IMR-90 (cell line): ENCODE measurements around the gene RPL10A. TPM values are rescaled to one million over a fixed set of nuclear protein-coding genes. Genes with fewer than 3 reads are reported as not detected.
A peak's percentile ranks its signal among the peaks of the same experiment; 100 is the strongest.

Source experiments
- ATAC-seq: fragments of 200-7000 bp; cut with Tn5 transposase; 2 replicates; pipeline ENCODE4 v1.9.1; 2020; ENCODE audit warnings: low read depth, mild to moderate bottlenecking, moderate library complexity
- BruUV-seq: library from RNA; stranded (reverse); fragments of 400-500 nt; replicated peaks from 2 replicates; lab custom pipeline; 2021; lab: Mats Ljungman, UMichigan
- CTCF ChIA-PET: fragments of 300-600 bp; formaldehyde crosslinking; extraction: SDS; loops from one replicate; lab custom pipeline; 2021; ENCODE audit warnings: antibody characterized with exemption; lab: Yijun Ruan, JAX
- POLR2A ChIA-PET: fragments of 300-600 bp; sonication (Branson Sonifier 250); formaldehyde crosslinking; loops from one replicate; lab custom pipeline; 2022; ENCODE audit warnings: antibody characterized with exemption; ENCODE audit not compliant: unreplicated experiment; lab: Charles Lee
- DNase-seq: peaks from one replicate; pipeline ENCODE4 v3.0.0; 2013
- H2AFZ ChIP-seq: replicated peaks from 2 replicates; pipeline ENCODE3; 2013; ENCODE audit warnings: low read length, mild to moderate bottlenecking; ENCODE audit not compliant: poor library complexity
- H2AK5ac ChIP-seq: 2 replicates; pipeline ENCODE4 v1.6.1; 2013; ENCODE audit warnings: low read depth, low read length, inconsistent platforms
- H2AK9ac ChIP-seq: replicated peaks from 2 replicates; pipeline ENCODE3; 2013; ENCODE audit warnings: mild to moderate bottlenecking, low read depth, low read length, moderate library complexity; ENCODE audit not compliant: poor library complexity
- H2BK120ac ChIP-seq: 2 replicates; pipeline ENCODE4 v1.6.1; 2013; ENCODE audit warnings: low read depth, low read length, inconsistent platforms
- H2BK15ac ChIP-seq: 3 replicates; pipeline ENCODE4 v1.6.1; 2013; ENCODE audit warnings: low read depth, low read length, inconsistent platforms
- H2BK20ac ChIP-seq: 2 replicates; pipeline ENCODE4 v1.6.1; 2013; ENCODE audit warnings: low read depth, mild to moderate bottlenecking, inconsistent platforms, low read length, moderate library complexity
- H2BK5ac ChIP-seq: 2 replicates; pipeline ENCODE4 v1.6.1; 2013; ENCODE audit warnings: mild to moderate bottlenecking, low read depth, low read length, inconsistent platforms; ENCODE audit not compliant: poor library complexity, severe bottlenecking
- H3K14ac ChIP-seq: replicated peaks from 2 replicates; pipeline ENCODE4 v1.6.1; 2013; ENCODE audit warnings: low read depth, low read length, inconsistent platforms
- H3K18ac ChIP-seq: 2 replicates; pipeline ENCODE4 v1.6.1; 2013; ENCODE audit warnings: low read depth, low read length, control low read depth
- H3K23ac ChIP-seq: 2 replicates; pipeline ENCODE4 v1.6.1; 2013; ENCODE audit warnings: low read depth, low read length, inconsistent platforms
- H3K27ac ChIP-seq: 2 replicates; pipeline ENCODE4 v1.5.1; 2013; ENCODE audit warnings: mild to moderate bottlenecking, control low read depth, low read length; ENCODE audit not compliant: insufficient read depth
- H3K27me3 ChIP-seq: 2 replicates; pipeline ENCODE4 v1.6.1; 2013; ENCODE audit warnings: low read length; ENCODE audit not compliant: control insufficient read depth, insufficient read depth
- H3K36me3 ChIP-seq: 2 replicates; pipeline ENCODE4 v1.6.1; 2013; ENCODE audit warnings: low read length, mixed read lengths; ENCODE audit not compliant: control insufficient read depth, insufficient read depth
- H3K4ac ChIP-seq: 2 replicates; pipeline ENCODE4 v1.6.1; 2013; ENCODE audit warnings: low read depth, low read length, inconsistent platforms
- H3K4me1 ChIP-seq: 2 replicates; pipeline ENCODE4 v1.6.1; 2013; ENCODE audit warnings: low read length, mixed read lengths; ENCODE audit not compliant: control insufficient read depth, insufficient read depth
- H3K4me2 ChIP-seq: 2 replicates; pipeline ENCODE4 v1.6.1; 2013; ENCODE audit warnings: low read depth, mild to moderate bottlenecking, control low read depth, low read length, moderate library complexity
- H3K4me3 ChIP-seq: 2 replicates; pipeline ENCODE4 v1.5.1; 2013; ENCODE audit warnings: low read depth, mild to moderate bottlenecking, control low read depth, low read length, moderate library complexity; ENCODE audit not compliant: insufficient read depth
- H3K56ac ChIP-seq: 2 replicates; pipeline ENCODE4 v1.6.1; 2013; ENCODE audit warnings: low read length, inconsistent platforms; ENCODE audit not compliant: insufficient read depth; ENCODE audit errors: extremely low read depth
- H3K79me1 ChIP-seq, 2 experiments: 2 replicates each; pipeline ENCODE4 v1.6.1; 2013; ENCODE audit warnings: low read length in 2 of 2, inconsistent platforms in 1 of 2, low read depth in 1 of 2
- H3K9ac ChIP-seq: 2 replicates; pipeline ENCODE4 v1.6.1; 2013; ENCODE audit warnings: low read depth, low read length, control low read depth
- H3K9me1 ChIP-seq: 2 replicates; pipeline ENCODE4 v1.6.1; 2013; ENCODE audit warnings: low read length, inconsistent platforms; ENCODE audit not compliant: insufficient read depth
- H3K9me3 ChIP-seq: 2 replicates; pipeline ENCODE4 v1.6.1; 2013; ENCODE audit warnings: low read length; ENCODE audit not compliant: control insufficient read depth, insufficient read depth
- H4K20me1 ChIP-seq: 2 replicates; pipeline ENCODE4 v1.6.1; 2013; ENCODE audit warnings: low read length, inconsistent platforms; ENCODE audit not compliant: insufficient read depth
- H4K5ac ChIP-seq: 2 replicates; pipeline ENCODE4 v1.6.1; 2013; ENCODE audit warnings: mild to moderate bottlenecking, low read depth, low read length, control low read depth
- H4K8ac ChIP-seq, 2 experiments: 2 replicates each; pipeline ENCODE4 v1.6.1; 2013; ENCODE audit warnings: low read depth in 2 of 2, low read length in 2 of 2, control low read depth in 1 of 2, inconsistent platforms in 1 of 2
- H4K91ac ChIP-seq: 2 replicates; pipeline ENCODE4 v1.6.1; 2013; ENCODE audit warnings: low read depth, low read length, inconsistent platforms; ENCODE audit not compliant: insufficient read depth
- CEBPB ChIP-seq: IDR thresholded peaks from 2 replicates; pipeline ENCODE4 v1.6.1; 2012; ENCODE audit warnings: low read depth, low read length, improper control_type of control experiment
- CHD1 ChIP-seq: IDR thresholded peaks from 2 replicates; pipeline ENCODE4 v1.6.1; 2012; ENCODE audit warnings: low read depth, low read length, improper control_type of control experiment
- MAFK ChIP-seq: IDR thresholded peaks from 2 replicates; pipeline ENCODE4 v1.6.1; 2012; ENCODE audit warnings: low read depth, low read length, improper control_type of control experiment
- MAZ ChIP-seq: IDR thresholded peaks from 2 replicates; pipeline ENCODE4 v1.6.1; 2012; ENCODE audit warnings: low read depth, mild to moderate bottlenecking, low read length, improper control_type of control experiment, moderate library complexity, borderline replicate concordance
- MXI1 ChIP-seq: IDR thresholded peaks from 2 replicates; pipeline ENCODE4 v1.6.1; 2012; ENCODE audit warnings: low read depth, mild to moderate bottlenecking, low read length, moderate library complexity, borderline replicate concordance
- NFE2L2 ChIP-seq: fragments of 150-350 bp; IDR thresholded peaks from 2 replicates; pipeline ENCODE4 v1.6.1; 2016; ENCODE audit warnings: low read depth, mild to moderate bottlenecking, low read length
- POLR2A ChIP-seq: IDR thresholded peaks from 2 replicates; pipeline ENCODE4 v1.6.1; 2012; ENCODE audit warnings: mild to moderate bottlenecking, low read depth, low read length
- RAD21 ChIP-seq: IDR thresholded peaks from 2 replicates; pipeline ENCODE4 v1.6.1; 2012; ENCODE audit warnings: low read length, improper control_type of control experiment
- RCOR1 ChIP-seq: IDR thresholded peaks from 2 replicates; pipeline ENCODE4 v1.6.1; 2012; ENCODE audit warnings: mild to moderate bottlenecking, low read length, improper control_type of control experiment; ENCODE audit not compliant: insufficient replicate concordance
- RFX5 ChIP-seq: IDR thresholded peaks from 2 replicates; pipeline ENCODE4 v1.8.0; 2012; ENCODE audit warnings: low read depth, mild to moderate bottlenecking, low read length, moderate library complexity
- SMC3 ChIP-seq: fragments of 150-350 bp; IDR thresholded peaks from 2 replicates; pipeline ENCODE4 v1.6.1; 2016; ENCODE audit warnings: low read depth, mild to moderate bottlenecking, antibody characterized with exemption, low read length, moderate library complexity
- WGBS, 2 experiments: methylation state at CpG; one replicate each; pipeline versions ENCODE4 v1.1.5 to v1.1.7; 2013; ENCODE audit warnings: missing lambda C conversion rate in 2 of 2; ENCODE audit not compliant: insufficient read length in 1 of 2; ENCODE audit errors: extremely low coverage in 2 of 2; 5-methylcytosine and 5-hydroxymethylcytosine counted together
- dilution Hi-C: fragments of 300-500 bp; cut with HindIII; formaldehyde crosslinking; loops from one replicate; pipeline ENCODE4 v1.14.3; 2018; ENCODE audit warnings: low sequenced_read_pairs; ENCODE audit not compliant: unreplicated experiment
- in situ Hi-C: fragments of 300-500 bp; cut with MboI; formaldehyde crosslinking; loops from 3 replicates; pipeline ENCODE4 v1.14.3; 2019; ENCODE audit warnings: low sequenced_read_pairs, inconsistent platforms, mixed read lengths
- intact Hi-C: fragments of 100-400 bp; cut with micrococcal nuclease; formaldehyde crosslinking; loops from 2 replicates; pipeline ENCODE4 v1.10.0; 2022
- polyA plus RNA-seq, 3 experiments: library from polyadenylated mRNA; depleted of rRNA; stranded (reverse); fragments of >200 nt; gene quantifications; 2 replicates each; pipeline ENCODE4 v1.2.3, GENCODE V29; 2012; ENCODE audit warnings: low replicate concordance in 1 of 3
- total RNA-seq: library from RNA; depleted of rRNA; stranded (reverse); fragments of >200 nt; gene quantifications from 2 replicates; pipeline ENCODE4 v1.2.3, GENCODE V29; 2012
- TF ChIP-seq, protein P1 (sequence below): fragments of 150-350 bp; IDR thresholded peaks from 2 replicates; pipeline ENCODE4 v1.6.1; 2016; ENCODE audit warnings: low read depth, mild to moderate bottlenecking, low read length, moderate library complexity, borderline replicate concordance

Gene RPL10A
- total and polyA plus RNA-seq, 2 of the 4 experiments (the other 2 are of a cell fraction), result 2,310 to 3,153 TPM

DNA sequence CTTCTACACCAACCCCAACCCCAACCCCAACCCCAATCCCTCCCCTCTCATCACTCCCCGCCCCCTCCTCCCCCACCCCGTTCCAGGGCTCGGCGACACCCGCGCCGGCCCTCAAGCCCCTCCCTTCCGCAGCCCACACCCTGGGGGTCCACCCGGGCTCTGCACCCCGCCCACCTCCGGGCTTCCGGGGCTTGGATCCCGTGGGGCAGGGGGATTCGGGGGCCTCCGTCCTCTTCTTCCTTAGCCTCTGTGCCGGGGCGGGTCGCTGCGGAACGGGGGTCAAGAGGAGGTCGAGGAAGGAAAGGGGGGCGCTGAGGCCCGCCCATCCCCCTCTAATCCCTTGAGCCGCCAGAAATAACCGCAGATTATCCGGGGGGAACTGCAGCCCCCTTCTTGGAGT is 43.8 kb downstream of the RPL10A start:
- Histone ChIP-seq H3K9ac (no peak overlapping the region), H3K27ac (no peak overlapping the region), H3K4me2 (no peak overlapping the region), H4K20me1 (no peaks in the 10 kb centered on the region), H2BK15ac (no peak overlapping the region), H3K56ac (no peak overlapping the region), H3K36me3 (no peaks in the 10 kb centered on the region), H3K4ac (no peak overlapping the region), H2AK5ac (no peak overlapping the region), H3K23ac (no peak overlapping the region), H4K8ac (no peak overlapping the region), H3K79me1 (no peaks in the 10 kb centered on the region), H2BK20ac (no peak overlapping the region), H3K14ac (no peak overlapping the region), H3K4me3 (no peak overlapping the region), H4K91ac (no peak overlapping the region), H3K4me1 (0 out of 2 replicates have a peak, but pooled peaks cover 1% of the 10 kb centered on the region), H2BK120ac (no peak overlapping the region), H4K5ac (no peak overlapping the region), H3K18ac (no peak overlapping the region), H3K9me3 (peaks cover under 1% of the 10 kb centered on the region; the same call in 1 of the 2 replicates), H3K9me1 (no peaks in the 10 kb centered on the region), H2AK9ac (peak overlapping the region; percentile 55), H2AFZ (no peak overlapping the region), H3K27me3 (peaks cover 59% of the 10 kb centered on the region), H2BK5ac (no peak overlapping the region)
- DNase-seq (no peak), ATAC-seq (no peak)
- TF ChIP-seq CEBPB (no peak), MAFK (no peak), RCOR1 (no peak), NFE2L2 (no peak), MAZ (no peak), CHD1 (no peak), RAD21 (no peak), MXI1 (no peak), RFX5 (no peak), POLR2A (no peak), SMC3 (no peak)
- TF ChIP-seq, protein P1, sequence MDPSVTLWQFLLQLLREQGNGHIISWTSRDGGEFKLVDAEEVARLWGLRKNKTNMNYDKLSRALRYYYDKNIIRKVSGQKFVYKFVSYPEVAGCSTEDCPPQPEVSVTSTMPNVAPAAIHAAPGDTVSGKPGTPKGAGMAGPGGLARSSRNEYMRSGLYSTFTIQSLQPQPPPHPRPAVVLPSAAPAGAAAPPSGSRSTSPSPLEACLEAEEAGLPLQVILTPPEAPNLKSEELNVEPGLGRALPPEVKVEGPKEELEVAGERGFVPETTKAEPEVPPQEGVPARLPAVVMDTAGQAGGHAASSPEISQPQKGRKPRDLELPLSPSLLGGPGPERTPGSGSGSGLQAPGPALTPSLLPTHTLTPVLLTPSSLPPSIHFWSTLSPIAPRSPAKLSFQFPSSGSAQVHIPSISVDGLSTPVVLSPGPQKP, result no peak
- in situ Hi-C loops, result no loop called here
- WGBS, 2 experiments, result no CpG with 5 or more reads among the region's 26 CpGs
- dilution Hi-C loops, result no loop called here
- intact Hi-C loops, result no loop called here
- CTCF ChIA-PET, result no interaction called here
- POLR2A ChIA-PET, result no interaction called here
- no TSS peak for BruUV-seq
